ENCODE measurements around the gene EYA2. TPM values are rescaled to one million over a fixed set of nuclear protein-coding genes. Genes with fewer than 3 reads are reported as not detected.

Gene EYA2
- total and polyA plus RNA-seq, 2 donors (not counting 1 experiment from before 2014, with no cell fraction given), result 1.1 to 2.8 TPM

GRCh38 chr20:46967646-46968045, 73.0 kb downstream of the EYA2 start:
- Histone ChIP-seq H3K4me2 (replicated peaks; ENCODE audit: low read depth, low read length, poor library complexity, severe bottlenecking) (no peak overlapping the region), H3K27me3 (replicated peaks in 1 of 4; ENCODE audit: control extremely low read depth in 1 of 4, control insufficient read depth in 3 of 4, insufficient read depth in 4 of 4, low read length in 3 of 4) (no peaks in the 10 kb centered on the region), H3K4me3 (ENCODE audit: control extremely low read depth in 1 of 5, extremely low read depth in 1 of 5, insufficient read depth in 1 of 5, low read depth in 2 of 5, low read length in 4 of 5) (no peak overlapping the region), H3K9ac (ENCODE audit: low read length) (no peak overlapping the region), H3K79me2 (ENCODE audit: control insufficient read depth, insufficient read depth, low read length) (no peaks in the 10 kb centered on the region), H4K20me1 (ENCODE audit: control insufficient read depth, insufficient read depth, low read length, poor library complexity, severe bottlenecking) (no peaks in the 10 kb centered on the region), H3K27ac (ENCODE audit: low read length in 2 of 2) (no peak overlapping the region), H3K36me3 (replicated peaks in 1 of 2; ENCODE audit: control extremely low read depth in 1 of 2, control insufficient read depth in 1 of 2, extremely low read depth in 1 of 2, insufficient read depth in 2 of 2, low read length in 1 of 2) (no peaks in the 10 kb centered on the region), H2AFZ (ENCODE audit: insufficient read depth, low read depth, low read length, poor library complexity, severe bottlenecking) (no peak overlapping the region), H3K9me3 (ENCODE audit: control extremely low read depth in 1 of 3, control insufficient read depth in 2 of 3, insufficient read depth in 1 of 3, low read length in 2 of 3) (peaks cover 0 to 3% (median 0%) of the 10 kb centered on the region in 3 donors), H3K4me1 (ENCODE audit: control insufficient read depth in 2 of 2, insufficient read depth in 2 of 2, low read length in 2 of 2) (no peaks in the 10 kb centered on the region)
- 73% methylated on average over 2 of the region's 2 CpGs for WGBS (ENCODE audit: insufficient coverage)
- no peak for DNase-seq
- H3K9me3 Mint-ChIP-seq (ENCODE audit: insufficient read depth), result no peaks in the 10 kb centered on the region
- H3K27me3 Mint-ChIP-seq, result peaks cover 13% of the 10 kb centered on the region
- no peak for TF ChIP-seq EZH2 (IDR thresholded peaks at IDR 0.05; ENCODE audit: borderline replicate concordance, insufficient read depth, low read depth, low read length, poor library complexity, severe bottlenecking)
- no peak for TF ChIP-seq CTCF (IDR thresholded peaks at IDR 0.05)
- POLR2A ChIA-PET, result no interaction called here
- no peak overlapping the region for H3K27ac Mint-ChIP-seq
- intact Hi-C loops (cut with micrococcal nuclease), result no loop called here
- no peaks in the 10 kb centered on the region for H3K4me1 Mint-ChIP-seq
- CTCF ChIA-PET, result no interaction called here
- ATAC-seq (ENCODE audit: low read depth), result no peak
- no peak overlapping the region for H3K4me3 Mint-ChIP-seq

DNA sequence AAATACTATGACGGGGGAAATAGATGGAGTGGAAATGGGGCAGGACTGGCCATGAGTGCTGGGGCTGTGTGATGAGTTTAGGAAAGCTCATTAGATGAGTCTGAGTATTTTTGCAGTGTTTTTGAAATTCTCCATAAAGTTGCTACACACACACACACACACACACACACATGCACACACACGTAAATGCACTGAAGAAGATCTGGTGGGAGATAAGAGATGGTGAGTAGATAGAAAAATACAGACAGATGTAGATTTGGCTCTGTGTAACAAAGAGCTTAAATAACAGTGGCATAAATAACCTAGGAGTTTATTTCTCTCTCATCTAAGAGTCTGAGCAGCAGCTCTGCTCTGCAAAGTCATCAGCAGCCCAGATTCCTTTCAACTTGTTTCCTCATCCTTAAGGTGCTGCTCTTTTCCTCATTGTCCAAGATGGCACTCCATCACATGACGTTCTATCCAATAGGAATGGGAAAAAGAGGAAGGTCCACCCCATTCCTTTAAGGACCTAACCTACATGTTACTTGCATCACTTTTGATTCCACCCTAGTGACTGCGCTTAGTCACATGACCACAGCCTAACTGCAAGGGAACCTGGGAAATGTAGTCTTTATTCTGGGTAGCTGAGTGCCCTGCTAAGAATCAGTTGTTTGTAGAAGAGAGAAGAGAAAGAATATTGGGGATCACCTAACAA, 76.4 kb downstream of the EYA2 start:
- Histone ChIP-seq H4K20me1 (ENCODE audit: control insufficient read depth, insufficient read depth, low read length, poor library complexity, severe bottlenecking) (no peaks in the 10 kb centered on the region), H3K4me3 (ENCODE audit: control extremely low read depth in 1 of 5, extremely low read depth in 1 of 5, insufficient read depth in 1 of 5, low read depth in 2 of 5, low read length in 4 of 5) (no peak overlapping the region), H3K36me3 (replicated peaks in 1 of 2; ENCODE audit: control extremely low read depth in 1 of 2, control insufficient read depth in 1 of 2, extremely low read depth in 1 of 2, insufficient read depth in 2 of 2, low read length in 1 of 2) (no peaks in the 10 kb centered on the region), H3K4me1 (ENCODE audit: control insufficient read depth in 2 of 2, insufficient read depth in 2 of 2, low read length in 2 of 2) (no peaks in the 10 kb centered on the region), H3K4me2 (replicated peaks; ENCODE audit: low read depth, low read length, poor library complexity, severe bottlenecking) (no peak overlapping the region), H3K9ac (ENCODE audit: low read length) (no peak overlapping the region), H3K27me3 (replicated peaks in 1 of 4; ENCODE audit: control extremely low read depth in 1 of 4, control insufficient read depth in 3 of 4, insufficient read depth in 4 of 4, low read length in 3 of 4) (no peaks in the 10 kb centered on the region), H2AFZ (ENCODE audit: insufficient read depth, low read depth, low read length, poor library complexity, severe bottlenecking) (no peak overlapping the region), H3K9me3 (ENCODE audit: control extremely low read depth in 1 of 3, control insufficient read depth in 2 of 3, insufficient read depth in 1 of 3, low read length in 2 of 3) (no peaks in the 10 kb centered on the region), H3K27ac (ENCODE audit: low read length in 2 of 2) (no peak overlapping the region), H3K79me2 (ENCODE audit: control insufficient read depth, insufficient read depth, low read length) (no peaks in the 10 kb centered on the region)
- H3K9me3 Mint-ChIP-seq (ENCODE audit: insufficient read depth), result no peaks in the 10 kb centered on the region
- peaks cover 18% of the 10 kb centered on the region for H3K27me3 Mint-ChIP-seq
- intact Hi-C loops (cut with micrococcal nuclease), result no loop called here
- TF ChIP-seq EZH2 (IDR thresholded peaks at IDR 0.05; ENCODE audit: borderline replicate concordance, insufficient read depth, low read depth, low read length, poor library complexity, severe bottlenecking) (no peak), CTCF (IDR thresholded peaks at IDR 0.05) (no peak)
- WGBS (ENCODE audit: insufficient coverage), result 0% methylated on average over 1 of the region's 4 CpGs
- DNase-seq (peak; percentile 26), ATAC-seq (ENCODE audit: low read depth) (no peak)
- ChIA-PET CTCF (no interaction called here), POLR2A (no interaction called here)
- H3K4me1 Mint-ChIP-seq, result no peaks in the 10 kb centered on the region
- no peak overlapping the region for H3K4me3 Mint-ChIP-seq
- no peak overlapping the region for H3K27ac Mint-ChIP-seq

Measured in B cell (primary cell).